HepG2 (cell line): ENCODE measurements around the gene IGF2. TPM values are rescaled to one million over a fixed set of nuclear protein-coding genes. Genes with fewer than 3 reads are reported as not detected.

Experiments
- BCL3 ChIP-seq: sonication (generic); formaldehyde crosslinking; IDR thresholded peaks from 2 replicates; pipeline ENCODE4 v1.5.1; 2020; ENCODE audit warnings: mild to moderate bottlenecking, missing genetic modification reagents, moderate library complexity
- CCAR2 ChIP-seq: fragments of 200-400 bp; formaldehyde crosslinking; optimal IDR thresholded peaks from 2 replicates; pipeline ENCODE3; 2018; ENCODE audit warnings: low read depth, mild to moderate bottlenecking, low read length, moderate library complexity
- ERF ChIP-seq: IDR thresholded peaks from 2 replicates; pipeline ENCODE4 v1.6.1; 2018; ENCODE audit warnings: missing biosample characterization, missing genetic modification reagents
- HIC2 ChIP-seq: sonication (generic); formaldehyde crosslinking; IDR thresholded peaks from 2 replicates; pipeline ENCODE4 v1.9.0; 2022; ENCODE audit warnings: low read depth, missing genetic modification reagents
- HNF1A ChIP-seq, 2 experiments: sonication (generic) in 1 of 2; formaldehyde crosslinking in 1 of 2; IDR thresholded peaks; 2 replicates each; pipeline versions ENCODE4 v1.4.0 to v1.6.1; 2016 to 2020; ENCODE audit warnings: borderline replicate concordance in 1 of 2, low read depth in 1 of 2, mild to moderate bottlenecking in 1 of 2, missing genetic modification reagents in 1 of 2
- HOMEZ ChIP-seq: IDR thresholded peaks from 2 replicates; pipeline ENCODE4 v1.6.1; 2016; ENCODE audit warnings: low read depth
- IKZF4 ChIP-seq: sonication (generic); formaldehyde crosslinking; IDR thresholded peaks from 2 replicates; pipeline ENCODE4 v1.5.1; 2020; ENCODE audit warnings: borderline replicate concordance, mild to moderate bottlenecking, low read depth, missing genetic modification reagents; ENCODE audit errors: not compliant biosample characterization
- KDM6A ChIP-seq: IDR thresholded peaks from 2 replicates; pipeline ENCODE4 v1.6.1; 2016; ENCODE audit warnings: low read depth
- NR2F1 ChIP-seq, 2 experiments: fragments of 450-650 bp in 1 of 2; formaldehyde crosslinking in 1 of 2; IDR thresholded peaks; 2 replicates each; pipeline versions ENCODE4 v1.5.0 to v1.6.1; 2016 to 2020; ENCODE audit warnings: mild to moderate bottlenecking in 1 of 2, missing compliant biosample characterization in 1 of 2, missing genetic modification reagents in 1 of 2, moderate library complexity in 1 of 2
- TBX2 ChIP-seq: sonication (generic); formaldehyde crosslinking; IDR thresholded peaks from 2 replicates; pipeline ENCODE4 v1.5.0; 2020; ENCODE audit warnings: missing genetic modification reagents, mild to moderate bottlenecking, borderline replicate concordance
- ZBTB10 ChIP-seq: sonication (generic); formaldehyde crosslinking; IDR thresholded peaks from 2 replicates; pipeline ENCODE4 v1.4.0; 2020; ENCODE audit warnings: missing genetic modification reagents, borderline replicate concordance
- ZBTB38 ChIP-seq: sonication (generic); formaldehyde crosslinking; IDR thresholded peaks from 2 replicates; pipeline ENCODE4 v1.5.1; 2020; ENCODE audit warnings: mild to moderate bottlenecking, missing genetic modification reagents
- ZNF709 ChIP-seq: sonication (generic); formaldehyde crosslinking; IDR thresholded peaks from 2 replicates; pipeline ENCODE4 v1.5.0; 2020; ENCODE audit warnings: mild to moderate bottlenecking, missing genetic modification reagents
- ZNF788 ChIP-seq: sonication (generic); formaldehyde crosslinking; IDR thresholded peaks from 2 replicates; pipeline ENCODE4 v1.5.0; 2020; ENCODE audit warnings: mild to moderate bottlenecking, missing genetic modification reagents, borderline replicate concordance
- ZNF792 ChIP-seq: IDR thresholded peaks from 2 replicates; pipeline ENCODE4 v1.6.1; 2016
- ZSCAN12 ChIP-seq: sonication (generic); formaldehyde crosslinking; IDR thresholded peaks from 2 replicates; pipeline ENCODE4 v1.9.0; 2021; ENCODE audit warnings: mild to moderate bottlenecking, missing genetic modification reagents
- polyA plus RNA-seq, 8 experiments: library from polyadenylated mRNA; depleted of rRNA in 3 of 8; stranded (reverse) in 7 of 8; unstranded in 1 of 8; fragments of >200 nt; fragmentation: Illumina TruSeq in 4 of 8; extraction: Trizol in 4 of 8; gene quantifications; 2 replicates each; pipeline versions ENCODE4 v1.2.1 to v1.2.3, GENCODE V29; 2011 to 2016; ENCODE audit warnings: low read depth in 4 of 8, missing spikeins in 1 of 8, mixed read lengths in 1 of 8; ENCODE audit not compliant: insufficient read depth in 1 of 8
- total RNA-seq, 5 experiments: library from RNA; depleted of rRNA; stranded (reverse); fragments of >200 nt; fragmentation: Illumina TruSeq; extraction: Trizol; gene quantifications; 2 replicates each; pipeline ENCODE4 v1.2.3, GENCODE V29; 2016; ENCODE audit warnings: low read depth in 1 of 5

IGF2 gene
- total and polyA plus RNA-seq, 2 of the 13 experiments (the other 11 are each of a cell fraction or from before 2014, with no cell fraction given): 79.1 to 254 TPM

GRCh38 chr11:2122222-2122906 is 16.8 kb downstream of the IGF2 start (continued):
- TF ChIP-seq ZBTB10 (no peak), TBX2 (peak; percentile 62), BCL3 (CRISPR knock-in tag) (no peak), KDM6A (no peak), IKZF4 (CRISPR knock-in tag) (peak; percentile 31), ERF (peak; percentile 19; the same call in 1 of the 2 replicates), HIC2 (CRISPR knock-in tag) (0 out of 2 replicates have a peak, but pooled peaks have one; percentile 32), HNF1A (IDR thresholded peaks at IDR 0.05; ENCODE audit: low read depth) (no peak), HNF1A (CRISPR knock-in tag; IDR thresholded peaks at IDR 0.05; ENCODE audit: borderline replicate concordance) (no peak), ZNF792 (CRISPR knock-in tag) (no peak), HOMEZ (CRISPR knock-in tag) (no peak), NR2F1 (CRISPR knock-in tag; IDR thresholded peaks at IDR 0.05) (no peak), CCAR2 (no peak), ZSCAN12 (CRISPR knock-in tag) (no peak), ZBTB38 (peak; percentile 51; the same call in 1 of the 2 replicates), ZNF709 (CRISPR knock-in tag) (no peak), ZNF788 (CRISPR knock-in tag) (peak; percentile 78; the same call in 1 of the 2 replicates)
